DMS153 (cell line): ENCODE measurements around the gene ACAT1.
"Not testable (repeated sequence)": the region's sequence is repeated elsewhere in the genome, so short reads cannot be mapped to it uniquely, and the experiment has no call there.

Experiments
- DNase-seq: peaks from one replicate; lab custom pipeline; 2025; lab: John Stamatoyannopoulos, UW

The ACAT1 gene

DNA sequence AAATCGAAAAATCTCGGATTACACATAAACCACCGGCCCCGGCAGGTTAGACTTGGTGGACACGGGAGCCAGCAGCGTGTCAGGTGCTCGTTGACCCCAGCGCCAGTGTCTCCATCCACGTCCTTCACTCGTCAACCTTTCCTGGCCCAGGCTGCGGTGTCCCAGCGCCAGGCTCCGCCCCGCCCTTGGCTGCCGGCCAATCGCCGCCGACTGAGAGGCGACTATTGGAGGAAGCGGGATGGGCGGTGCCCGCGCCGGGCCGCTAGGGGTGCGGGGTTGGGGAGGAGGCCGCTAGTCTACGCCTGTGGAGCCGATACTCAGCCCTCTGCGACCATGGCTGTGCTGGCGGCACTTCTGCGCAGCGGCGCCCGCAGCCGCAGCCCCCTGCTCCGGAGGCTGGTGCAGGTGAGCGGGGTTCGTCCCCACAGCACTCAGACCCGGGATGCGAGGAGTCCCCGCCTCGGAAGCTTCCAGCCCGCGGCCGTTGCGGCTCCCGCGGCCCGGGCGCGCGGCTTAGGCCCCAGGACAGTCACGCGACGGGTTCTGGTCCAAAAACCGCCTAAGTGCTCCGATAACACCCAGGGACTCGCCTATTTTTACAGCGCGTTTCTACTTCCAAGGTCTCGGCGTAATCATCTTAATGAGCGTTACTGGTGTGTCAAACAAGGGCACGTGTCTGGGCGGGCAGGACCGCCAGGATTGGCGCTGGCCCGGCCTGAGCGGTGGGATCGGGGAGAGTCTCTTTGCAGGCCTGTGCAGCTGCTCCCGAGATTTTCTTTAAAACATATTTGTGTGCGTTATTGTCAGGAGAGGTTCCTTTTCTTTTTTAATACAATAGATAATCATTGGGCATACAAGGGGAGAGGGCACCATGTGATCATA lies at the start of gene ACAT1:
Gene ACAT1, plus strand, starts transcription at position 294 of the 882 bp plus-strand sequence. Its CDS starts 40 bp downstream, at position 334.
- DNase-seq = peak; percentile 85

DNA sequence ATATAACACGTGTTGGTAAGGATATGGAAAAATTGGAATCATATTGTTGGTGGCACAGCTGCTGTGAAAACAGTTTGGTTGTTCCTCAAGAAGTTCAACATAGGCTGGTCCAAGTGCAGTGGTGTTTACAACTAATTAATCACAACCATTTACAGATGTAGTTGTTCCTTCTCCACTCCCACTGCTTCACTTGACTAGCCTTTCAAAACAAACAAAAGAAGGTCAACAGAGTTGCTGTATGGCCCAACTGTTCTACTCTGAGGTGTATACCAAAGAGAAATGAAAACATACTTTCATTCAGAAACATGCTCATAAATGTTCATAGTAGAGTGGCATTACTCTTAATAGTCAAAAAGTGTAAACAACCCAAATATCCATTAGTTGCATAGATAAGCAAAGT lies 36.6 kb upstream of the ACAT1 start:
- no peak for DNase-seq

DNA sequence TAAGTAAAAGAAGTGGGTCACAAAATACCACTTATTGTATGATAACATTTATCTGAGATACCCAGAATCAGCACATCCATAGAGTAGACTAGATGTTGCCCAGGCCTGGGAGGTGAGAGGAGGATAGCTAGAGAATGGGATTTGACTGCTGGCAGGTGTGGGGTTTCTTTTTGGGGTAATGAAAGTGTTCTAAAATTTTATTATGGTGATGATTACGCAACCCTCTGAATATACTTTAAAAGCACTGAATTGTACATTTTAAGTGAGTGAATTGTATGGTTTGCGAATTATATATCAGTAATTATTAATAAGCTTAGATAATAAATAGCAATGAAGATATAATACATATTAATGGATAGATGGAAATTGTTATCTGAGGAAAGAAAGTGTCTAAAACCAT lies 35.7 kb upstream of the ACAT1 start:
- DNase-seq = no peak

DNA sequence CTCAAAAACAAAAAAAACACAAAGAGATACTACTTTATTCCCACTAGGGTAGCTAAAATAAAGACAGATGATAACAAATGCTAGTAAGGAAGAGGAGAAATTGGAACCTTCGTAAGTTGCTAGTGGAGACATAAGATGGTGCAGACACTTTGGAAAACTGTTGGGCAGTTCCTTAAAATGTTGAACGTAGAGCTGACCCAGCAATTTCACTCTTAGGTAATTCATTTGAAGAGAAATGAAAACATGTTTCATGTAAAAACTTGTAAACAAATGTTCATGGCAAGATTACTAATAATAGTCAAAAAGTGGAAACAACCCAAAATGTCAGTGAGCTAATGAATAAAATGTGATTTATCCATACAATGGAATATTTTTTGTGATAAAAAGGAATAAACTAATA lies 29.2 kb upstream of the ACAT1 start:
- DNase-seq = no peak

DNA sequence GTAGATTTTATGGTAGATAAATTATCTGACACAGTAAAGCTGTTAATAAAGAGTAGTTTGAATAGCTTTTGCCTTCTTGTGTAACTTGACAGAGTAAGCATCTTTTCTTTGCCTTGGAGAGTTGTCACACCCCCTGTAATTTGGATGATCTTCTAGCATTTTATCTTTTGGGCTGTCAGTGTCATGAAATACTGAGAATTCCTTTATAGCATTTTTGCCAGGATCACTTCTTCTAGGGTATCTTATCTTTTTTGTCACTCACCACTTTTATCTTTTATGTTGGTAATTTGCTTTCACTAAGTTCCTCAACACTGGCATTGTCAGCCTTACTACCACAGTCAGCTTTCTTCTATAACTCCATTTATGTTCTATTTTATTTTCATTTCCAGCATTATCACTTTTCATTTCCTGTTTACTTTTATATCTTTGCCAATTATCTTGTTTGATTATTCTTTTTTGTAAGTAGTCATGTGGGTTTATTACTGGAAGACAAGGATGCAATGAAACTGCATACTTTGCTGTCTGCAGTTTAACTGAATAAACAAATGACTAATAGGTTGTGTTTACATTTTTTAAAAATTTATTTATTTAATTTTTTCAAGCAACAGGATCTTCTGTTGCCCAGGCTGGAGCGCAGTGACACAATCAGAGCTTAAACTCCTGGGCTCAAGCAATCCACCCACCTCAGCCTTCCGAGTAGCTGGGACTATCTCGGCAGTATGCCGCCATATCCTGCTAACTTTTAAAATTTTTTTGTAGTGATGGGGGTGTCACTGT lies 28.1 kb upstream of the ACAT1 start:
- DNase-seq = no peak

DNA sequence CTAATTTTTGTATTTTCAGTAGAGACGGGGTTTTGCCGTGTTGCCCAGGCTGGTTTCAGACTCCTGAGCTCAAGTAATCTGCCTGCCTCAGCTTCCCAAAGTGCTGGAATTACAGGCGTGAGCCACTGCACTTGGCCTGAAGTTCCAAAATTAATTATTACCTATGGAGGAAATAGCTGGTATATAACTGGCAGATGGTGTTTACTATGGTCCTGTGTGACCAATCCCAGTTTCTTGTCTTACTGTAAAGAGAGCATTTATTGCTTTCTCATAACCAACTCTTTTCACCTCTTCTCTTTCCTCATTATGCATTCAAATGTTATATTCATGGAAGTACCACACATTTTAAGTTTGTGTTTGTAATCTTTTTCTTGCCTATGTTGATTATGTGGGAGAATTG lies 24.2 kb upstream of the ACAT1 start:
- DNase-seq = no peak

DNA sequence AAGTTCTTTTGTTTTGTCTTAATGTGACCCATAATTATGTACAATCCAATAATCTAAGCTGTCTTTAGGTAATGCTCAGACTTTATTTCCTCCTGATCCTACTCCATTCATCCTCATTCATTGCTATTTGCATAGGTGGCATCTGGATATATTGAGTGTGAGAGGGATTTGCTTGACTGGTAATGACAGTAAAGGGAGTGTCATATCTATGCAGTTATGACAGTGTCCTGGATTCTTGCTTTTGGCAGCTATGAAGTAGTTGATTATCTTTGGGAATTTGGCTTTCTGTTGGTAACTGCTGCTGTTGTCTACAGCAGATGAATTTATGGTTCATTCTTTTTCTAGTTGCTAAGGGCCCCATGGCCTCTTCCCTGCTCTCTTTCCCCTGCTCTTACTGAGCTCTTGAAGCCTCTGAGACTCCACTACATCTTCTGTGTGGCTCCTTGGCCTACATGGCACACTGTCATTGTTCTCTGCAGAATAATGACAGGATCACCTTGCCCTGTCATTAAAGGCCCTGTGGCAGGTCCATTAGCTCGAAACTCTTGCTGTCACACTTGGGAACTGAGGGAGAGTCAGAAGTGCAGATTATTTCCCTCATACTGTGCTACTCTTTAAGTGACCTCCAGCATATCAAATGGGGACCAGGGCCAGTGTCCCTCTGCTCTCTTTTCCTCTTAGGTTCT lies 20.1 kb upstream of the ACAT1 start:
- no peak for DNase-seq

DNA sequence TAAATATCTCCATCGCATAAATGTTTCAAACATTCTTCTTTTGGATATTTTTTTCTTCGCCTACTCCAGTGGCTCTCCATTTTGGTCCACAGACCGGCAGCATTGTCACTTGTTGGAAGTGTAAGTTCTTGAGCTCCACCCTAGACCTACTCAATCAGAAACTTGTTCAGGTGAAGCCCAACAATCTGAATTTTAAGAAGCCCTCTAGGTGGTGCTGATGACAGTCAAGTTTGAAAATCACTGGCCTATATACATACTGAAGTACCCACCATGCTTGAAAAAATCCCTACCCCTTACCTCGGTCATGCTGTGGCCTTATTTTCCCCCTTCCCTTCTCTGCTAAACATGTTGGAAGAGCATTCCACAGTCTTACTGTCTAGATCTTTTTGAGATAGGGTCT lies 10.2 kb upstream of the ACAT1 start:
- no peak for DNase-seq

DNA sequence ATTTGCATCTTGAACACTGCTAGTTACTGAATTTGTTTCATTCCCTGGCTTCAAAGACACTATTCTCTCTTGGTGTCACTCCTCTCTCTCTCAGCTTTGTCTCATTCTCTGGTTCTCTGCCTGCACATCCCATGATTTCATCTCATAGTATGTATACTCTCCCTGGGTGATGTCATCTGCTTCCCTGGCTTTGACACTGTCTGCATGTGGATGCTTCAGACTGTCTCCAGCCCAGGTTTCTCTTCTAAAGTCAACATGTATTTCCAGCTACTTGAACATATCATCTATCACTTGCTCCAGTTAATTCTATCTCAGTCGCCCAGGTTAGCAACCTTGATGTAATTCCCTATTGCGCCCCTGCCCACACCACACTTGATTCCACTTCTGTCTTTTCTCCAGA lies 9.3 kb upstream of the ACAT1 start:
- DNase-seq = no peak

DNA sequence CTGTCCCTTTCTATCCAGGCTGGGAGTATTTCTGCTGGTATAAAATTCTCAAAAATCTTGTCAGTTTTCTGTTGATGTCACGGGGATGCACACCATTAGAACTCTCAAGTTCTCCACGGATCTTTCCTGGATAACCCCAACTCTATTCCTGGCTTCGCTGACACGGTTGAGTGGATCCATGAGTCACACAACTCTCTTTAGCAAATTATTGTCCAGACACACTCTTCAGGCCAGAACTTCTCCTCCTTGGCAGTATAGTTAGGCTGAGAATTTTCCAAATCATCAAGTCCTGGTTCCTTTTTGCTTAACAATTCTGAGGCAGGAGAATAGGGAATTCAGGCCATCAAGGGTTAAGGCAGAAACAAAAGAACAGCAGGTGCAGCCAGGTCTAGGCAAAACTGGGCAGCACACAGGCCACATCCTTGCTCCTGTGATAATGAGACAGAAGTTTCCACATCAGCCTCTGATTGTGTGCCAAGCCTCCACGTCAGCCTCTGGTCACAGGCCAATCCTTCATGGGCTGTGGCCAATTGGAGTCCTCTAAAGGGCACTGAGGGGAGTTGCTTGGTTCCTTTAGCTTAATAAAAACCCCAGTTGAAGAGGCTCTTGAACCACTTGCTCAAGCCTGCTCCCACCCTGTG lies 5.7 kb upstream of the ACAT1 start:
- DNase-seq = peak; percentile 87

DNA sequence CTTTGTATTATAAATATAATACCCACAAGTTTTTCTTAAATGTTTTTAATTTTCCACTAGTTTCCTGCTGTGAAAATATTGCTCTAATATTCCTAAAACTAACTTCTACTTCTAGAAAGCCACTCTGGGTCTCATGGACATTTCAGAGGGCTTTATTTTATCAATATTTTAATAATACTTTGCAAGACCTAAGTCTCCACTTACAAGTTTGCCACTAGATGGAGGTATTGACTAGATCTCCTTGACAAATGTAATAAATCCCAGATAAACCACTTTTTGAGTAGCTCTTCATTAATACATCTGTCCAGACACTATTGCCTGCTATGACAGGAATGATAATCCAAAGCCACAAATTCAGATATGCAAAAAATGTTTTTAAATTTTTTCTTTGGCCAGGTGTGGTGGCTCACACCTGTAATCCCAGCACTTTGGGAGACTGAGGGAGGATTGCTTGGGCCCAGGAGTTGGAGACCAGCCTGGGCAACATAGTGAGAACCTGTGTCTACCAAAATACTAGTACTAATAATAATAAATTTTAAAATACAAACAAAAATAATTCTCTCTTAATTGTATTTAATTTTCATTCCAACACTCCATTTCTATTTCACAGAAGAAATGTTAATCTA lies 3.5 kb upstream of the ACAT1 start:
- DNase-seq = peak; percentile 23

DNA sequence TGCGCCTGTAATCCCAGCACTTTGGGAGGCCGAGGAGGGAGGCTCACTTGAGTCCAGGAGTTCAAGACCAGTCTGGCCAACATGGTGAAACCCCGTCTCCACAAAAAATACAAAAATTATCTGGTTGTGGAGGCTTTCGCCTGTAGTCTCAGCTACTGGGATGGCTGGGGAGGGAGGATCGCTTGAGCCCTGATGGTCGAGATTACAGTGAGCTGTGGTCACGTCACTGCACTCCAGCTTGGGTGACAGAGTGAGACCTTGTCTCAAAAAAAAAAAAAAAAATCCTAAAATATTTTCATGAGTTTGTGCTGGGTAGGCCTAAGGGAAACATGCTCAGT lies 462 bp upstream of the ACAT1 start:
- DNase-seq = not testable (repeated sequence)

DNA sequence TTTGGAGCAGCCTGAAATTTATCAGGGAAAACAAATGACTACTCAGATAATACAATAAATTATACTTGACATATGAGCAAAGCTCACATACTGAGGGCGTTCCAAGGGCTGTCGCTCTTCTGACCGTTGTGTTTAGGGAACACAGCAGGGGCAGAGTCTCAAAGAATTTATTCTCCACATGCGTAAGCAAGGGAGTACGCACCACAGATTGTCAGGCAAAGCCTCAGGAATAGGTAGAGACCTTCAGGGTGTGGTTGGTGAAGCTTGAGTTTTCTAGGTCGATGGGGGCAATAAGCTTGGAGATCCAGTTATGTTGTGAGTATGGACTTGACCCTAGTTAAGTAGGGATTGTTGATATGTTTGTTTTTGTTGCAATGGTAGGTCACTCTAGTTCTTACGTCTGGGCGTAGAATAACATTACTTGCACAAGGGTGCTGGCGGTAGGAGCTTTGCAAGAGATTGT lies 830 bp downstream of the ACAT1 start:
- no peak for DNase-seq

DNA sequence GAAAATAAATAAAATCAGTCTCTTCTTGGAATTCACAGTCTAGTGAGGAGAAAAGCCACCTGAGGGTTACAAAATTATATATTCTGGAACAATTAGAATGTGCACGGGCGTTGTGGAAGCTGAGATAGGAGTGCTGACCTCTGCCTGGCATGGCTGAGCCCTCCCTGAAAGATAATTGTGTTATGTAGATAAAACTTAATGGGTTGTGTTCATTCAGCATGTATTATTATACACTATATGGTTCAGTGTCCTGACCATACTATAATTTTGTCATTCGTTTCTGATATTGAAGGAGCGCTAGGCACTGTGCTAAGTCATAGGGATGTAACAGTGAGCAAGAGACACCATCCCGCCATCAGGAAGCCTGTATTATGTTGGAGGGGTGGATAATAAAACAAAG lies 3.7 kb downstream of the ACAT1 start:
- DNase-seq = no peak

DNA sequence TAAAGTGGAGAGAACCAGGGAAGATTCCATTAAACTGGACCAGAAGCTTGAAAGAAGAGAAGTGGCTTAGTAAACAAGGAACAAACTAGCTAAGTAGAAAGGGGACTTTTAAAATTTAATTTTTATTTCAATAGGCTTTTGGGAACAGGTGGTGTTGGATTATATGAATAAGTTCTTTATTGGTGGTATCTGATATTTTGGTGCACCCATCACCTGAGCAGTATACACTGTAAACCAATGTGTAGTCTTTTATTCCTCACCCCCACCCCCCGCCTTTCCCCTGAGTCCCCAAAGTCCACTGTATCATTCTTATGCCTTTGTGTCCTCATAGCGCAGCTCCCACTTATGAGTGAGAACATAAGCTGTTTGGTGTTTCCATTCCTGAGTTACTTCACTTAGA lies 7.4 kb downstream of the ACAT1 start:
- DNase-seq = no peak

DNA sequence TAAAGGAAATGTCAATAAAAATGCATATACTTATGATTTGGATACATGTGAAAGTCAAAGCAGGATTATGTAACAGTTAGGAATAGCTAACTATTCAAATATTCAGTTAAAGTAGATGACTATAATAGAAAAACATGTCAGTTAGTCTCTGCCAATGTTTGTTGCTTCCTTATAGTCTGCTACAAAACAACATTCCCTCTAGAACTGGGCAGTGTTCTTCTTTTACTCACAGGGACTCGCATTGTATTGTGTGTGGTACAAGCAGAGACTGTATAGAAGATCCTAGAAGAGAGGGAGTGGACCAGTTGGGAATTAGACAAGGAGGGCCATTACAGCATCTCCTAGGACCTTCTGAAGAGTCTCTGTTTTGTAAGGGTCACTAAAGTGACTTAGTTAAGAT lies 10.6 kb downstream of the ACAT1 start:
- DNase-seq = no peak

DNA sequence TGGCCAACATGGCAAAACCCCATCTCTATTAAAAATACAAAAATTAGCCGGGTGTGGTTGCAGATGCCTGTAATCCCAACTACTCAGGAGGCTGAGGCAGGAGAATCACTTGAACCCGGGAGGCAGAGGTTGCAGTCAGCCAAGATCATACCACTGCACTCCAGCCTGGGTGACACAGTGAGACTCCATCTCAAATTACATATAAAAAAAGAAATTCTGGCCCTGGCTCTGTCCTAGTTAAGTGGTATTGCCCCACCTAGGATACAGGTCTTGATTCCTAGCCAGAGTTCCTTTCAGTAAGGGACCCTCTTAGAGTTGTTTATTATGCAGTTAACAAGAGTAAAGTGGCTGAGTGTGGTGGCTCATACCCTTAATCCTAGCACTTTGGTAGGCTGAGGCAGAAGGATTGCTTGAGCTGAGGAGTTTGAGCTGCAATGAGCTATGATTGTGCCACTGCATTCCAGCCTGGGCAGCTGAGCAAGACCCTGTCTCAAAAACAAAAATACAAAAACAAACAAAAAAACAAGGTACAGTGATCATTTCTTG lies 11.7 kb downstream of the ACAT1 start:
- DNase-seq = not testable (repeated sequence)

DNA sequence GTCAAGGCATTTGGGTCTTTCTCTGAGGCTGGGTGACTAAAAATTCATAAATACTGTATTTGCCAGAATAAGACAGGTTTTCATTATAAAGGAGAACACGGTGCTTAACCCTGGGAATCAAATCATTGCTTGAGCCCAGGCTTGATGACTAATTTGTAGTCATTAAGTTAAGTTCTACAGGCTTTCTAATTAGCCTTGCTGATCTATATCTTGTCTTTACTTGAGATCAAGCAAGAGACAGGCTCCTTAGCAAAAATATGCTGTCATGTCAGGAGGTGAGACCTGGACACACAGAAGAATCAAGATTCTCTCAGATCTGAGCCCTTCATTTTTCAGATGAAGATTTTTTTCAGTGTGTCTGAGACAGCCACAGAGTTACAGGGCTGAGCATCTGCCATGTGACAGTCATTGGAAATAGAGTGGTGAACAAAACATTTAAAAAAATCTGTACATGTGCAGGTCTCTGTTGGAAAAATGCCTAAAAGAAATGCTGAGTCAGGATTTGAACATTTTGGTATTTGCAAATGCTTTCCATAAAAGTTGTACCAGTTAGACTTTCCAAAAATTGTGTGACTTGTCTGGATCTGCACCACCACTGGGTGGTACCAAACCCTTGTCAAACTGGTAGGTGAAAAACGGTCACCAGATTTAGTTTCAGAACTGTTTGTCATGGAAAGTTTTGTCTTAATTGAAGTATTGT lies 14.6 kb downstream of the ACAT1 start:
- no peak for DNase-seq

DNA sequence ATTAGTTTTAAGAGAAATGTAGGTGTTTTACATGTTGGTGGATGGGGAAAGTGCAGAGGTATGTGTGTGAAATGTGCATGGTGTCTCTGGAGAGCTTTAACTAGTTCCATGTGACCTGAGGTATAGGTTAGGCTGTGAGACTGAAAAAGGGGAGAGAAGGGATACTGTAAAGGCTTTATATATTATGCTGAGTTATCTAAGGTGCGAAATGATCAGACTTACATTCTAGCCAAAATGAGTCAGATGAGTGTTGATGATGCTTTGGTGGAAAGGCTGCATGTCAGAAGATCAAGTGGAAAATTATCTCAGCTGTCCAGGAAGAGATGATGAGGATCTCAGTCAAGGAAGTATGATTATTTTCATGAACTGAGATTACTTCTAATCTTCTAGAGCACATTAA lies 15.8 kb downstream of the ACAT1 start:
- no peak for DNase-seq

DNA sequence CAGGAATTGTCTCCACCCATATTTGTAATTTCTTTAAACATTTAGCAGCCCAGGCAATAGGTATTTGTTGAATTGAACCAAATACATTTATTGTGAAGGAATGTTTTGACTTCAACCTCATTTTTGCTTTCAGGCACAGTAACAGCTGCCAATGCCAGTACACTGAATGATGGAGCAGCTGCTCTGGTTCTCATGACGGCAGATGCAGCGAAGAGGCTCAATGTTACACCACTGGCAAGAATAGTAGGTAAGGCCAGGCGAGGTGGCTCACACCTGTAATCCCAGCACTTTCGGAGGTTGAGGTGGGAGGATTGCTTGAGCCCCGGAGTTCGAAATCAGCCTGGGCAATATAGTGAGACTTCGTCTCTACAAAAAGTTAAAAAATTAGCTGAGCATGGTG lies 20.9 kb downstream of the ACAT1 start:
- DNase-seq = no peak

DNA sequence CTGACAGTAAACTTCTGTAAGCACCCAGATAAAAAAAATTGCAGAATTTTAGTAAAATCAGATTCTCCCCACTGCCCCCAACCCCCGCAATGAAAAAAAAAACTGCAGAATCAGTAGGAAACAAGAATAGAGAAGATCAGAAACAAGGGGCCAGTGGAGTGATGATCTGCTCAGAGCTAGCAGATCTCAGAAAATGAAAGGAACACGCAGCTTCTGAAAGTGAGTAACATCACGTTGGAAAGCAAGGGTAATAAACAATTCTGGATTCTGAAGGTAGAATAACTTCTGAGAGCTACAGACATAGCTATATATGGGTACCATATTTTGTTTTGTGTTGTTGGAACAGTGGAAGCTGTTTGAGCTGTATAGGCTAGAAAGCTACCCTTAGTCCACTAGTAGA lies 23.2 kb downstream of the ACAT1 start:
- no peak for DNase-seq
